LNCaP clone FGC (cell line): ENCODE results near the gene LRRTM4.
"Not testable (repeated sequence)": the region's sequence is repeated elsewhere in the genome, so short reads cannot be mapped to it uniquely, and the experiment has no call there.

Source experiments
- DNase-seq: peaks from one replicate; pipeline ENCODE4 v3.0.0-alpha.2; 2011; ENCODE audit warnings: low read depth
- H3K4me3 ChIP-seq: 2 replicates; pipeline ENCODE4 v1.5.1; 2011; ENCODE audit warnings: mild to moderate bottlenecking, low read depth, low read length, control low read depth
- TF ChIP-seq, protein P1 (sequence below): IDR thresholded peaks from 2 replicates; pipeline ENCODE4 v1.5.1; 2012; ENCODE audit warnings: mild to moderate bottlenecking; ENCODE audit not compliant: control insufficient read depth, insufficient read depth; ENCODE audit errors: extremely low read depth

LRRTM4 gene

DNA sequence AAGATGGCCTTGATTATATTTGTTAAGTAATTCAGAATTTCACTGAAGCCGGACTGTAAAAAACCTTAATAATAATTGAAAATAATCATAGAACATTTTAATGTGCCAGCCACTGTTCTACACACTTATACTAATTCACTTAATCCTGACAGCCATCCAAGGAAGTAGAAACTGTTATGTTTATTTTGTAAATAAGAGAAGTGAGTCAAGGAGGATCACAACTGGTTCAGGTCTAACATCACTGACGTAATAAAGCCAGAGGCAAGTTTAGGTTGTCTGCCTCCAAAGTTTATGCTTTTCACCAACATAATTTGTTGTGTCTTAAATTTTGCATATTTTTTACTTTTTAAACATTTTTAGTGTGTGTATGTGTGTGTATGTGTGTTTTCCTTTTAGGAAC lies 436.1 kb downstream of the LRRTM4 start:
- no peak overlapping the region for H3K4me3 ChIP-seq
- no peak for DNase-seq
- TF ChIP-seq, protein P1, sequence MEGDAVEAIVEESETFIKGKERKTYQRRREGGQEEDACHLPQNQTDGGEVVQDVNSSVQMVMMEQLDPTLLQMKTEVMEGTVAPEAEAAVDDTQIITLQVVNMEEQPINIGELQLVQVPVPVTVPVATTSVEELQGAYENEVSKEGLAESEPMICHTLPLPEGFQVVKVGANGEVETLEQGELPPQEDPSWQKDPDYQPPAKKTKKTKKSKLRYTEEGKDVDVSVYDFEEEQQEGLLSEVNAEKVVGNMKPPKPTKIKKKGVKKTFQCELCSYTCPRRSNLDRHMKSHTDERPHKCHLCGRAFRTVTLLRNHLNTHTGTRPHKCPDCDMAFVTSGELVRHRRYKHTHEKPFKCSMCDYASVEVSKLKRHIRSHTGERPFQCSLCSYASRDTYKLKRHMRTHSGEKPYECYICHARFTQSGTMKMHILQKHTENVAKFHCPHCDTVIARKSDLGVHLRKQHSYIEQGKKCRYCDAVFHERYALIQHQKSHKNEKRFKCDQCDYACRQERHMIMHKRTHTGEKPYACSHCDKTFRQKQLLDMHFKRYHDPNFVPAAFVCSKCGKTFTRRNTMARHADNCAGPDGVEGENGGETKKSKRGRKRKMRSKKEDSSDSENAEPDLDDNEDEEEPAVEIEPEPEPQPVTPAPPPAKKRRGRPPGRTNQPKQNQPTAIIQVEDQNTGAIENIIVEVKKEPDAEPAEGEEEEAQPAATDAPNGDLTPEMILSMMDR, result no peak

DNA sequence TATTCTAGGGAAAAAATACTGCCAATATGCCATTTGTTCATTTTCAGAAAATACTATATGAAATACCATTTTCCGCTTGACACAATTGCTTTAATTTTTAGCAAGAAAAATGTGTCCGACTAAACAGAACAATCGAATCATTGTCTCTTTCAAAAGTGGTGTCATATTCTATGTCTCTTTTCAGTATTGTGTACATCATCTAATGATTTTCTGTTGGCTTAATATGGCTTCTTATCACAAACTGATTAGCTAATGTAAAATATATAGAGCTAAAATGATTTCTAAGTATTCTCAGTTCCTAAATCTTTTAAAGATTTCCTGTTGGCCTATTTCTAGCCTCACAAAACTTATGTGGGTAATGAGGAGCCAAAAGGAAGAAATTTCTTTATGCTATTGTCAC lies 436.6 kb downstream of the LRRTM4 start:
- H3K4me3 ChIP-seq, result no peak overlapping the region
- TF ChIP-seq, protein P1, result no peak
- no peak for DNase-seq

DNA sequence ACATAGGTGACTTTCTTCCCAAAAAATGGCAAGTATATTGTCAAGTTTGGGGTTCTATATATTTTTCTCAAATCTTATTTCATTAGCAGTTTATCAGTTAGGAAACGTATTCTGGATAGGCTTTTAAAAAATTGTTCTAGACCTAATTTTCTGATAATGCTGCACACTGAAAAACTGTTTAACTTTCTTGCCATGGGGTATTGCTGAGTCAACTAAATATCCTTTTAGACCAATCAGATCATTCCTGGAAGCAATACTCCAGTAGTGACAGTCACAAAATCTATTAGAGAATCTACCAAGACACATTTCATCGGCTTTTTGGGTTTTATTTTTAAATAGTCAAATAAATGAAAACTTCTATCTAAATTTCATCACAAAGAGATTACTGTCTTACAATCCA lies 440.6 kb downstream of the LRRTM4 start:
- no peak for DNase-seq
- TF ChIP-seq, protein P1, result no peak
- H3K4me3 ChIP-seq, result no peak overlapping the region

DNA sequence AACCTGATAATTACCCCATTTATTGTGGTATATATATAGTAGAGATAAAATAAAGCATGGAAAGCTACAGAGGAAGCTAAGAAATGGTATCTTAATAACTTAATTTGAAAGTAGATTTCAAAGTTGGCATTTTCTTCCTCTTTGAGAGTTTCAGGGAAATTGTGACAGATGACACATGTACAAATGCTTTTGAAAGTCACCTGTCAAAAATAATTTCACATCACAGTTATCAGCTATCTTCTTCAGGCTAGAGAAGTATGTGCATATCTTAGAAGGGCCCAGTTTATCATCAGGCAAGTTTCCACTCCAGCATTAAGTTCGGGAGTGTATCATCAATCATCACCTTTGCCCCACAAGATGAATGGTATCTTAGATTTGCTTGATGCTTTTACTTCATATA lies 457.9 kb downstream of the LRRTM4 start:
- TF ChIP-seq, protein P1, result no peak
- no peak for DNase-seq
- no peak overlapping the region for H3K4me3 ChIP-seq

DNA sequence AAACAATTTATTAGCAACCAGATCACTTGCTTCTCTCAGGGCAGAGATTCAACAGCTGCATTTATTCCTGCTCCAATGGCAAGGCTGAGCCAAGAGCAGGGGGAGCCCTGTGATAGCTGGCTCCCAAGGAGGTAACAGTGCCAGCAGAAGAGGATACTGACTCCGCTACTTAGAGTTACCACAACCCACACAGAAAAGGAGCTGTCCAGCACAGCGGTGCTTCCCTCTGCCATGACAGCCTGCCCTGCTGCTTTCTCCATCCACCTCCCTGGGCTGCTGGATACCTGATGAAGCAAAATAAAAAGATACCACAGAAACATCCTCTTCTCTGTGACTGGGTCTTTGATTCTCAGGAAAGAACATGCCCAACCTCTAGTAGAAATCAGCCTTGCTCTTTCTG lies 467.2 kb downstream of the LRRTM4 start:
- DNase-seq, result no peak
- H3K4me3 ChIP-seq, result no peak overlapping the region
- TF ChIP-seq, protein P1, result no peak

DNA sequence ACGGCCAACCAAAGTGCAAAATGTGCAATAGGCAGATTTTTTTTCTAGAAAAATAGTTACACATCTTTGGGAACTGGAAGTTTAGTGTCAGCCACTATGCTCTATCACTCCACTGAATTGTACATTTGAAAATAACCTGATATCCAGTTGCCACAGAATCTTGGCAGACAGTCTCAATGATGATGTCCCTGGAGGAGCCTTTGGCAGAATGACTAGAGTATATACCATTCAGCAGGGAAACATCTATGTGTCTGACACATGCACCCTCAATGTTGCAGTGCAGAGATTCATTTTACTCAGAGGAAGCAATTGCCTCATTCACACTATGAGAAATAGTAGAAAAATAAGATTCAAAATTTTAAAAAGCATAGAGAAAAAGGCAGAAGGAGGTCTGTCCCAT lies 475.8 kb downstream of the LRRTM4 start:
- no peak for DNase-seq
- TF ChIP-seq, protein P1, result no peak
- H3K4me3 ChIP-seq, result no peak overlapping the region

DNA sequence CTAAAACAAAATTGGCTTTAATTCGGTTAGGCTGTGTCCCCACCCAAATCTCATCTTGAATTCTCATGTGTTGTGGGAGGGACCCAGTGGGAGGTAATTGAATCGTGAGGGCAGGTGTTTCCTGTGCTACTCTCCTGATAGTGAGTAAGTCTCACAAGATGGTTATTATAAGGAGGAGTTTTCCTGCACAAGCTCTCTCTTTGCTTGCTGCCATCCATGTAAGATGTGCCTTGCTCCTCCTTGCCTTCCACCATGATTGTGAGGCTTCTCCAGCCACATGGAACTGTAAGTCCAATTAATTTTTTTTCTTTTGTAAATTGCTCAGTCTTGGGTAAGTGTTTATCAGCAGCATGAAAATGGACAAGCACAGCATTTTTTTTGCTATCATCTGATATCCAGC lies 476.7 kb downstream of the LRRTM4 start:
- not testable (repeated sequence) for DNase-seq, H3K4me3 ChIP-seq

DNA sequence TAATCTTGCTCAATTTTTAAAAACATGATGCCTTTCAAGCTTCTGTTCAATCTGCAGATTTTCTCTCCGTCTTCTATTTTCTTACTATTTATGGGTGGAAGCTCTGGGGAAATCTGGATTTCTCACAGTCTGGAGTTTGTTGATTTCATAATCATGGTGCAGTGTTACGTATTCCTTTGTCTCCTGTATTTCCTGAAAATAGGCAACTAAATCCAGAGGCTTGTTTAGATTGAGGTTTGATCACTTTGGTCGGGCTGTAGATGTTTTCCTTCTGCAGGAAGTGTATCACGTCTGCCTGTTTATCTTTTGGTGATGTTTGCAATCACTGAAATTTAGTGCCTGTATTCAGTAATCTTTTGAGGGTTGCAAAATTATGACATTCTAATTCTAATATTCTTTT lies 487.7 kb downstream of the LRRTM4 start:
- no peak for DNase-seq
- TF ChIP-seq, protein P1, result no peak
- no peak overlapping the region for H3K4me3 ChIP-seq

DNA sequence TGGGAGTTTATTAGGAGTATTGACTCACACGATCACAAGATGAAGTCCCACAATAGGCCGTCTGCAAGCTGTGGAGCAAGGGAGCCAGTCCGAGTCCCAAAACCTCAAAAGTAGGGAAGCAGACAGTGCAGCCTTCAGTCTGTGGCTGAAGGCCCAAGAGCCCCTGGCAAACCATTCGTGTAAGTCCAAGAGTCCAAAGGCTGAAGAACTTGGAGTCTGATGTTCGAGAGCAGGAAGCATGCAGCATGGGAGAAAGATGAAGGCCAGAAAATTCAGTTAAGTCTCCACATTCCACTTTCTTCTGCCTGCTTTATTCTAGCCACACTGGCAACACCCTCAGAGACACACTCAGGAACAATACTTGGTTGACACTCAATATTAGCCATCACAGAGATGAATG lies 492.9 kb downstream of the LRRTM4 start:
- not testable (repeated sequence) for DNase-seq

More for the DNA sequence above, 492.9 kb downstream of the LRRTM4 start:
- H3K4me3 ChIP-seq, result not testable (repeated sequence)
